ENCODE measurements around the gene NEURL1. TPM values are rescaled to one million over a fixed set of nuclear protein-coding genes. Genes with fewer than 3 reads are reported as not detected.
A peak's percentile ranks its signal among the peaks of the same experiment; 100 is the strongest.

The NEURL1 gene
- total and polyA plus RNA-seq, 12 donors = 0.18 to 12.5 (median 2.3) TPM; not detected in 3

GRCh38 chr10:103445767-103446567, 47.5 kb upstream of the NEURL1 start:
- Histone ChIP-seq H3K27ac (peak overlapping the region; percentile 51 to 96 (median 93)), H3K4me1 (replicated peaks in 1 of 2) (peaks cover 44 to 84% of the 10 kb centered on the region in 2 donors), H3K4me3 (no peak overlapping the region), H3K9me3 (replicated peaks in 1 of 3) (no peaks in the 10 kb centered on the region), H3K27me3 (no peaks in the 10 kb centered on the region), H3K36me3 (replicated peaks in 1 of 2) (peaks cover 0 to 80% of the 10 kb centered on the region in 2 donors)
- peak; percentile 66 to 92 (median 89) for DNase-seq
- 28 to 50% (median 40%) methylated on average over 8 to 12 of the region's 12 CpGs for WGBS, 4 donors
- intact Hi-C loops (cut with DNase I) = no loop called here
- TF ChIP-seq POLR2A (IDR thresholded peaks at IDR 0.05) (peak in 1 of 2 donors; percentile 36), CTCF (IDR thresholded peaks at IDR 0.05) (no peak)

- Histone ChIP-seq H3K27me3 (no peaks in the 10 kb centered on the region), H3K4me3 (no peak overlapping the region), H3K36me3 (replicated peaks in 1 of 2) (peaks cover 0 to 76% of the 10 kb centered on the region in 2 donors), H3K27ac (peak overlapping the region in 4 of 5 donors; percentile 90 to 96 (median 94)), H3K4me1 (replicated peaks in 1 of 2) (peaks cover 33 to 73% of the 10 kb centered on the region in 2 donors), H3K9me3 (replicated peaks in 1 of 3) (no peaks in the 10 kb centered on the region)
- no peak for DNase-seq
- WGBS, 4 donors = 87 to 96% (median 96%) methylated on average over 3 to 23 of the region's 23 CpGs
- TF ChIP-seq POLR2A (IDR thresholded peaks at IDR 0.05) = no peak
- no peak for TF ChIP-seq CTCF (IDR thresholded peaks at IDR 0.05)
- intact Hi-C loops (cut with DNase I) = no loop called here
Measured at GRCh38 chr10:103447187-103447586, 46.3 kb upstream of the NEURL1 start.

GRCh38 chr10:103448746-103449145, 44.8 kb upstream of the NEURL1 start:
- TF ChIP-seq POLR2A (IDR thresholded peaks at IDR 0.05) (no peak), CTCF (IDR thresholded peaks at IDR 0.05) (no peak)
- DNase-seq = peak in 6 of 7 donors; percentile 63 to 75 (median 66)
- Histone ChIP-seq H3K4me1 (replicated peaks in 1 of 2) (peaks cover 33 to 71% of the 10 kb centered on the region in 2 donors), H3K36me3 (replicated peaks in 1 of 2) (peaks cover 0 to 63% of the 10 kb centered on the region in 2 donors), H3K27ac (peak overlapping the region in 2 of 5 donors; percentile 92 to 96), H3K4me3 (peak overlapping the region in 1 of 4 donors; percentile 7), H3K9me3 (replicated peaks in 1 of 3) (no peaks in the 10 kb centered on the region), H3K27me3 (no peaks in the 10 kb centered on the region)
- 14 to 42% (median 31%) methylated on average over 1 of the region's 1 CpG for WGBS, 4 donors
- intact Hi-C loops (cut with DNase I) = no loop called here

GRCh38 chr10:103449208-103450144, 44.0 kb upstream of the NEURL1 start:
- DNase-seq = no peak
- Histone ChIP-seq H3K36me3 (replicated peaks in 1 of 2) (peaks cover 0 to 56% of the 10 kb centered on the region in 2 donors), H3K9me3 (replicated peaks in 1 of 3) (no peaks in the 10 kb centered on the region), H3K27me3 (no peaks in the 10 kb centered on the region), H3K4me1 (replicated peaks in 1 of 2) (peaks cover 33 to 71% of the 10 kb centered on the region in 2 donors), H3K27ac (peak overlapping the region in 3 of 5 donors; percentile 18 to 96 (median 92)), H3K4me3 (peak overlapping the region in 1 of 4 donors; percentile 7)
- intact Hi-C loops (cut with DNase I) = no loop called here
- WGBS, 4 donors = 84 to 89% (median 87%) methylated on average over 24 to 34 of the region's 34 CpGs
- TF ChIP-seq CTCF (IDR thresholded peaks at IDR 0.05) (no peak), POLR2A (IDR thresholded peaks at IDR 0.05) (no peak)
